Measurements from ENCODE around the gene TBC1D2.
"Not testable (repeated sequence)": the region's sequence is repeated elsewhere in the genome, so short reads cannot be mapped to it uniquely, and the experiment has no call there.

TBC1D2 gene

DNA sequence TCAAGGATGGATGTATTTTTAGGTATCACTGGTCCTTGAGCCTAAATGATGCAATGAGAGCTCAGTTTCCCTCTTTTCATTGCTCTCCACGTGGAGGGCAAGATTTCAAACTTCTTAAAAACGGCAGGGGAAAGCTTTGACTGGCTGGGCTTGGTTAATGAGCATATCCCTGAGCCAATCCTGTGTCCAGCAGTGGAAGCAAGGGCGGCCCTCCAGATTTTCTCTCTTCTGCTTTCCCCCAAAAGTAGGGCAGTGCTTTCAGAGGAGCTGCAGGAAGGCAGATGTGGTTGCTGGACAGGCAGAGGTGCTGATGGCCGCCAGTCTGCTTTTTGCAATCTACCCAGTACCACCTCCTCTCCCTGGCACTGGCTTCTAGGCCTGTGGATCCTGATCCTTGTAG is 30.0 kb upstream of the TBC1D2 start:
- DNase-seq (ENCODE audit: low read depth) = no peak
- TF ChIP-seq CTCF (IDR thresholded peaks at IDR 0.05; ENCODE audit: low read length, missing control alignments) = no peak
- H3K4me3 ChIP-seq (replicated peaks; ENCODE audit: low read depth, low read length) = no peak overlapping the region

DNA sequence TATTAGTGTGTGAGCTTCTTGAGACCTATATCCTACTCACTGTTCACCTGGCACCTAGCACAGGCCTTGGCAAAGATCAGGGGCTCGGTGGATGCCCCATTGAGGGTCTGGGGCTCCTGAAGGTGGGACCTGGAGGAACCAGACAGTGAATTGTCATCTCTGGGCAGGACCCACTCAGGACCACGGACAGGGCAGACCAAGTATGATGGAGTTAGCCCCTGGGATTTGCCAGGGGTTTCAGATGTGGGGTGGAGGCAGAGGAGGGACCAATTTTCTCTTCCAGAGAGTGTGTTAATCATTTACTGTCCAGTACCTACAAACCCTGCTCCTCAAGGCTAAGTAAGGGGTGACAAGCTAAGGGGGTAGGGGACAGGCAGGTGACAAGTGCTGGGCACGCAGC is 29.3 kb upstream of the TBC1D2 start:
- TF ChIP-seq CTCF (IDR thresholded peaks at IDR 0.05; ENCODE audit: low read length, missing control alignments) = no peak
- H3K4me3 ChIP-seq (replicated peaks; ENCODE audit: low read depth, low read length) = no peak overlapping the region
- no peak for DNase-seq (ENCODE audit: low read depth)

DNA sequence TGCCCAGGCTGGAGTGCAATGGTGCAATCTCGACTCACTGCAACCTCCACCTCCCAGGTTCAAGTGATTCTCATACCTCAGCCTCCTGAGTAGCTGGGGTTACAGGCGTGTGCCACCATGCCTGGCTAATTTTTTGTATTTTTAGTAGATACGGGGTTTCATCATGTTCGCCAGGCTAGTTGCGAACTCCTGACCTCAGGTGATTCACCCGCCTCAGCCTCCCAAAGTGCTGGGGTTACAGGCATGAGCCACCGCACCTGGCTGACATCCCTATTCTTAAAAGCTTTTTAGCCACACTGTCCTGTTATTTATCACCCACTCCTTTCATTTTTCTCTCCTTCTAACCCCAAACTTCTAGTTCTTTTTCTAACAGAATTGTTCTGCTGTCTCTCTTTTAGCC is 27.7 kb upstream of the TBC1D2 start:
- H3K4me3 ChIP-seq (replicated peaks; ENCODE audit: low read depth, low read length); DNase-seq (ENCODE audit: low read depth): not testable (repeated sequence)

DNA sequence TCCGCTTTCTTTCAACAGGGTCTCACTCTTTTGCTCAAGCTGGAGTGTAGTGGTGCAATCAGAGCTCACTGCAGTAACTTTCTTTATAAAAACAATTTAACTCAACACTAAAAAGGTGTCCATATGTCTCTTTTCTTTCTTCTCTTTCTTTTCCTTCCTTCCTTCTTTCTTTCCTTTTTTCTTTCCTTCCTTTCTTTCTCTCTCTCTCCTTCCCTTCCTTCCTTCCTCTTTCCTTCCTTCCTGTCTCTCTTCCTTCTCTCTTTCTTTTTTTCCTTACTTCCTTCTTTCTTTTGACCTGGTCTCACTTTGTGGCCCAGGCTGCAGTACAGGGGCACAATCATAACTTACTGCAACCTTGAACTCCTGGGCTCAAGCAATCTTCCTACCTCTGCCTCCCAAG is 25.8 kb upstream of the TBC1D2 start:
- no peak overlapping the region for H3K4me3 ChIP-seq (replicated peaks; ENCODE audit: low read depth, low read length)
- no peak for DNase-seq (ENCODE audit: low read depth)
- TF ChIP-seq CTCF (IDR thresholded peaks at IDR 0.05; ENCODE audit: low read length, missing control alignments) = no peak

GRCh38 chr9:98280574-98280973 is 25.1 kb upstream of the TBC1D2 start:
- no peak for TF ChIP-seq CTCF (IDR thresholded peaks at IDR 0.05; ENCODE audit: low read length, missing control alignments)
- no peak for DNase-seq (ENCODE audit: low read depth)
- no peak overlapping the region for H3K4me3 ChIP-seq (replicated peaks; ENCODE audit: low read depth, low read length)

- DNase-seq (ENCODE audit: low read depth) = no peak
- H3K4me3 ChIP-seq (replicated peaks; ENCODE audit: low read depth, low read length) = no peak overlapping the region
- TF ChIP-seq CTCF (IDR thresholded peaks at IDR 0.05; ENCODE audit: low read length, missing control alignments) = no peak
These were observed 24.7 kb upstream of the TBC1D2 start for GRCh38 chr9:98280162-98280561.

DNA sequence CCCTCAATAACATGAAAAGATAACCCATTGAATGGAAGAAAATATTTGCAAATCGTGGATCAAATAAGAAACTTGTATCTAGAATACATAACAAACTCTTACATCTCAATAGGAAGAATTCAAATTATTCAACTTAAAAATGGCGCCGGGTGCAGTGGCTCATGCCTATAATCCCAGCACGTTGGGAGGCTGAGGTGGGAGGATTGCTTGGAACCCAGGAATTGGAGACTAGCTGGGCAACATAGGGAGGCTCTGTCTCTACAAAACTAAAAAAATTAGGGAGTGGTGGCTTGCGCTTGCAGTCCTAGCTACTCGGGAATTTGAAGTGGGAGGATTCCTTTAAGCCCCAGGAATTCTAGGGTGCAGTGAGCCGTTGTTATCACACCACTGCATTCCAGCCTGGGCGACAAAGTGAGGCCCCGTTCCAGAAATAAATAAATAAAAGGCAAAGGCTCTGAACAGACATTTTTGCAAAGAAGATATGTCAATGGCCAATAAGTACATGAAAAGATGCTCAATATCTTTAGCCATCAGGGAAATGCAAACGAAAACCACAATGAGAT is 21.5 kb upstream of the TBC1D2 start:
- TF ChIP-seq CTCF (IDR thresholded peaks at IDR 0.05; ENCODE audit: low read length, missing control alignments) = no peak
- no peak for DNase-seq (ENCODE audit: low read depth)
- no peak overlapping the region for H3K4me3 ChIP-seq (replicated peaks; ENCODE audit: low read depth, low read length)

Data from fibroblast of pulmonary artery (primary cell).